Smooth muscle cell of the brain vasculature (primary cell): ENCODE measurements around the gene SRRD.
"Not testable (repeated sequence)": the region's sequence is repeated elsewhere in the genome, so short reads cannot be mapped to it uniquely, and the experiment has no call there.

Source experiments
- DNase-seq: peaks from one replicate; pipeline ENCODE4 v3.0.0-alpha.2; 2012; ENCODE audit warnings: low read depth, low spot score

Gene SRRD, protein sequence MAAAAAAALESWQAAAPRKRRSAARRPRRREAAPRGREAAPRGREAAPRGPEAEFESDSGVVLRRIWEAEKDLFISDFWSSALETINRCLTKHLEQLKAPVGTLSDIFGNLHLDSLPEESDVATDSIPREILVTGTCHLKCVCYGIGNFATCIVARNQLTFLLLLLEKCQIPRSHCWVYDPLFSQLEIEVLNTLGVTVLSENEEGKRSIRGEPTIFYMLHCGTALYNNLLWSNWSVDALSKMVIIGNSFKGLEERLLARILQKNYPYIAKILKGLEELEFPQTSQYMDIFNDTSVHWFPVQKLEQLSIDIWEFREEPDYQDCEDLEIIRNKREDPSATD

GRCh38 chr22:26483439-26484359 lies at the start of gene SRRD, which contains the start of gene HPS4:
Gene SRRD (plus strand): TSS chr22:26483877. CDS start chr22:26483891, 14 bp downstream.
Gene HPS4 (minus strand): TSS chr22:26483783. CDS start chr22:26481762, 2,021 bp downstream.
- DNase-seq, result peak; percentile 73

- DNase-seq, result no peak
Measured at GRCh38 chr22:26435327-26436093, 48.2 kb upstream of the SRRD start.

DNA sequence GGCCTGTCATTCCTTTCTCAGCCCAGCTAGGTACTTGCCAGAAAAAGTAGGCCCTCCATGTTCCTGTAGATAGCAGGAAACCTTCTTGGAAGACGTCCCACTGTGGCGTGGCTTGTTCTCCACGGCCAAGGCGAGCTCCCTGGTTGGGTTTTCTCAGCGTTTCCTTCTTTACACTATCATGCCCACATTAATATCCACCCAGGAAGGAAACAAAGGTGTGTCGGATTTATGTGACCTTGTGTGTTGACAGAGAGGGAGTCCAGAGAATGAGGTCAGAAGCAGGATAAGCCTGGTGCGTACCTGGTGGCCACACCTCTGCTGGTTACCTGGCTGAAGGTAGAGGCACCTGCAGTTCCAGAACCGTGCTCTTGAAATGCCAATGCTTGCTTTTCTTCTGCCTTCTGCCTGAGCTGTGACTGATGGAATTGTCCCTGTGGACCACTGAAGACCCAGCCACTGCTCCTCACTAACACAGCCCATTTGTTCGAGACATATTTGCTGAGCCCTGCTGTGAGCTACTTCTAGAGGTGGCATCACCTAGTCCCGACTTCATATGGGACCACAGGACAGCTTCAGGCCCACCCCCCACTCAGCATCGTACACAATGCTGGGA lies 46.7 kb upstream of the SRRD start:
- no peak for DNase-seq

DNA sequence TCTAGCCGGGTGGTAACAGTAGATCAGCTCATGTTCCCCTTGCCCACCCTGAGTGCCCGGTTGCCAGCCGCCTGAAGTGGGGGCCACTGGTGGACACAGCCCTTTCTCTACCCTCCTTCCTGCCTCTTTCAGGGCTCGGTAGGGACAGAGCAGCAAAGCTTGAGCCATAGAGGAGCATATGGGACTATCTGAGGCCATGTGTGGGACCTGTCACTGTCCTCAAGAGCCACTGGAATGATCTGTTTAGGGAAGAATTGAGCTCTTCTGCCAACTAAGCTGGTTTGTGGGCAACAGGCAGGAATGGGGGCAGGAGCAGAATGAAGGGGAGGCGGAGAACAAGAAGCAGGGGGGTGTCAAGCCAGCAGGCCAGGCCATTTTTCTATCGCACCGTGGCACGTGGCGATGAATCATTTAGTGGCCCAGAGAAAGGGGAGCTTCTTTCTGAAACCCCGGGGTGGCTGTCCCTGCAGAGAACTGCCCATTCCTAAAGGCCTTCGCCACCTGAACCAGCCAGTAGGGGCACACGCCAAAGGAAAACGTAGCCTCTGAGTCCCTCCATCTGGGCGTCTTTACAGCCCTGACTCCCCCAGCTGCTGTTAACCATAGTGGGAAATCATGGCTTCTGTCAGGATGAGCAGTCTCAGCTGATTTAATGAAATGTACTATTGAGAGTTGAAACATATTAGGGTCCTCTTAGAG lies 45.8 kb upstream of the SRRD start:
- no peak for DNase-seq

GRCh38 chr22:26438776-26439175 lies 44.9 kb upstream of the SRRD start:
- DNase-seq, result not testable (repeated sequence)

- no peak for DNase-seq
Measured at GRCh38 chr22:26439559-26439958, 44.1 kb upstream of the SRRD start.

GRCh38 chr22:26442086-26442756 lies 41.5 kb upstream of the SRRD start:
- DNase-seq, result no peak

GRCh38 chr22:26443901-26444690 lies 39.6 kb upstream of the SRRD start:
- no peak for DNase-seq

DNA sequence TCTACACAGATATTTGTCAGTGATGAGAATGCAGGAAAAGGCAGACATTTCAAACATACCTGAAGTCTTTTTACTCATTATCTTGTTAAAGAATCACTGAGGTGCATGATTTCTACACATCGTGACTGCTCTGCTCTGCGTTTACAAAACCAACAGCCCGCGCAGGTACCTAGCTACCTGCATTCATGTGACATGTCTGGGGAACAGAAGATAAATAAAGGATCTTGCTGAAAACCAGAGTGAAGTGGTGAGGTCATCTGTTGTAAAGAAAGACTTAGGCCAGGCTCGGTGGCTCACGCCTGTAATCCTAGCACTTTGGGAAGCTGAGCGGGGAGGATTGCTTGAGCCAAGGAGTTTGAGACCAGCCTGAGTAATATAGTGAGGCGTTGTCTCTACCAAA lies 38.9 kb upstream of the SRRD start:
- no peak for DNase-seq

DNA sequence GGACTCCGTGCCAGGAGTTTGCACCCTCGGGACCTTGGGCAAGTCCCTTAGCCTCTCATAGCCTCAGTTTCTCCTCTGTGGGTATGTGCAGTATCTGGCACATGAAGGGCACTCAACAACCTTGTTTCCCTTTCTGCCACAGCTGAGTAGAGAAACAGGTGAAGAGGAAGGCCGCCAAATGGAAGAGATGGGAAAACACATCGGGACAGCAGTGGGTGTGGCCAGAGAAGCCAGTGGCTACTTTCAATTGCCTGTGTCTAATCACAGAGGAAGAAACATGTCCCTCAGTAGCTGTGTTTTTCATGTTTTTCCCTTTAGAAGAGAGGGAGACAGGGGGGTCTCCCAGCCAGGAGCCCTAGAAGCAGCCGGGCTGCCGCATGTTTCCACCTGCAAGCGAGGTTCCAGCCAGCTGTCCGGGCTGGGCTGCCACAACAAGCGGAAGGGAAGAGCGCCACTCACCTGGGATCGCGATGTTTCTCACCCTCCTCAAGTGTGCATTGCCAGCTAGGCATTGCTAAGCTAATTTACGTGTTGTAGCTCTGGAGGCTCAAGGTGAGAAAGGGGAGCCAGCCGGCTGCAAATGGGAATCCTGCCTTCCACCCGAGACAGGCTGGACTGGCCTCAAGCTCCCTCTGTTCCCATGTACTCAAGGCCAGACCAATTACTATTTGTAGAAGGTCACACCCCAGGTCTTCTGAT lies 38.0 kb upstream of the SRRD start:
- no peak for DNase-seq

- DNase-seq, result no peak
Measured at GRCh38 chr22:26446808-26447515, 36.7 kb upstream of the SRRD start.

DNA sequence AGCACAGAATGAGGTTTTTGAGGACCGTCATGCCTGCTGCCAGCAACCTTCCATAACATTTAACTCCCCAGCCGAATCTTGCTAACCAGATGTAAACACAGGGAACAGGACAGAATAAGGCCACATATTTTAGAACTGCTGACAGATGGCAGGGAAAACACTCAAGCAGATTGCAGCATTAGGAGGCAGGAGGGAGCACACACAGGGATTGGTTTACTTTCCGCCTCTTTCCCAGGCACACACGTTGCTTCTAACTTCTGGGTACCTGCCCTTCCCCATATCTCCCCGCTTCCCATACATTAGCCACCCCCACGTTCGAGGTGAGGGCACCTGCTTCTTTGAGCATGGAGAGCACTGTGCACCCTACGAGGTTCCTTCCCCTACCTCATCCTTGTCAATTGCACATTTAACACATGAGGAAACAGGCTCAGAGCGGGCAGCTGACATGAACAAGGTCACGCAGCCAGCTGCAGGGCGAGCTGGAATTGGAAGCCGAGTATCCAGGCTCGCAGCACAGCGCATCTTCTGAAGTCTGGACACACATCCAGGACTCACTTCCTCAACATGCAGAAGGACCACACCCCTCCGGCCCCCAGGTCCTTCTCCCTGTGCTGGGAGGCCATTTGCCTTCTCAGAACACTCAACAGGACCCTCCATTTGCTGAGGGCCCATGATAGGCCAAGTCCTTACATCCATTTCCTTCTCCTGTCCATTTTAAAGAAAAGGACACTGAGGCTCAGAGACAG lies 35.9 kb upstream of the SRRD start:
- DNase-seq, result no peak

DNA sequence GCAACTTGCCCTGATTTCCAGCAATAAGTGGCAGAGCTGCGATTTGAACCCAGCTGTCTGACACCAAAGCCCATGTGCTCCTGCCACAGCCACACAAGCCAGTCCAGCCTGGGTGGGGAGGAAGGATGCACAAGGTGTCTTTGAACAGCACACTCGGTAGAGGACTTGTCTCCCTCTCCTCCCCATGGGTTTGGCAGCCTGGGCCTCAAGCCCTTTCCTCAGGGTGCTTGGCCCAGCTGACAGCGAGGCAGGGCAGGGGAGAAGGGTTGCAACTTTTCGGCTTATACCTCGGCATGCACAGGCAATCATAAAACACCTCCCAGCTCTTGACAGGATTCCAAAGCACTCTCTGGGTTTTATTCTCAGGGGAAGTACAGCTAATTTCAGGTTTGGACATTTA lies 35.3 kb upstream of the SRRD start:
- DNase-seq, result no peak

DNA sequence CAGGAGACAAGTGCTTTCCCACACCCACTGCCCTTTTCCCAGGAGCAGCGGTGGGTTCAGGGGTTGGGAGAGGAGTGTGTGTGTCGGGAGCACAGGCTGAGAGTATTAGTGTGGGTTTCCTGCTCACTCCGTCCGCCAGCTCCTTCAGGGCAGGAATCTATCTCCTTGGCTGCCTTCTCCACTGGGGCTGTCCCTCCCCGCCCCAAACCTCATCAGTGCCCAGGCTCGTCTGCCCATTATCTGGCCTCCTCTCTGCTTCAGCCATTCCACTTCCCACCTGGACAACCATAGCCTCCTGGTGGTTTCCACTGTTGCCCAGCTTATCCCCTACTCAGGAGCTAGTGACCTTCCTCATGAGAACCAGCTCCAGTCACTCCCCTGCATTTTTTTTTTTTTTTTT lies 34.7 kb upstream of the SRRD start:
- no peak for DNase-seq

GRCh38 chr22:26450453-26451185 lies 33.1 kb upstream of the SRRD start:
- DNase-seq, result no peak

- no peak for DNase-seq
Measured at GRCh38 chr22:26452236-26453016, 31.3 kb upstream of the SRRD start.
